Prostate gland (tissue), 2 donors: ENCODE measurements around the gene KITLG. TPM values are rescaled to one million over a fixed set of nuclear protein-coding genes. Genes with fewer than 3 reads are reported as not detected.
"Not testable (repeated sequence)": the region's sequence is repeated elsewhere in the genome, so short reads cannot be mapped to it uniquely, and the experiment has no call there.

Experiments
- DNase-seq: peaks from one replicate; pipeline ENCODE4 v3.0.0-alpha.2; 2019; ENCODE audit warnings: low spot score
- H3K27ac ChIP-seq, 2 donors: fragments of 200-600 bp; sonication (generic); 2 replicates each; pipeline ENCODE4 v1.5.1; 2017 to 2019
- H3K27me3 ChIP-seq: fragments of 200-600 bp; sonication (generic); replicated peaks from 2 replicates; pipeline ENCODE4 v1.5.1; 2019; ENCODE audit not compliant: insufficient read depth
- H3K36me3 ChIP-seq, 2 donors: fragments of 200-600 bp; sonication (generic); 1 replicate in 1 of 2; 2 replicates in 1 of 2; pipeline versions ENCODE4 v1.5.1 to v1.8.1; 2017 to 2019
- H3K4me1 ChIP-seq: fragments of 200-600 bp; sonication (generic); replicated peaks from 2 replicates; pipeline ENCODE4 v1.5.1; 2019
- H3K4me3 ChIP-seq, 2 donors: fragments of 200-600 bp; sonication (generic); 2 replicates each; pipeline ENCODE4 v1.5.1; 2017 to 2019
- H3K9me3 ChIP-seq: fragments of 200-600 bp; sonication (generic); 2 replicates; pipeline ENCODE4 v1.5.1; 2017
- POLR2A ChIP-seq: fragments of 450-650 bp; IDR thresholded peaks from one replicate; pipeline ENCODE4 v1.6.1; 2016; ENCODE audit warnings: antibody characterized with exemption, mild to moderate bottlenecking
- POLR2AphosphoS5 ChIP-seq: sonication (generic); formaldehyde crosslinking; IDR thresholded peaks from one replicate; pipeline ENCODE4 v1.6.1; 2017; ENCODE audit warnings: antibody characterized with exemption
- WGBS: methylation state at CpG from one replicate; pipeline ENCODE4 v1.1.5; 2018; 5-methylcytosine and 5-hydroxymethylcytosine counted together
- intact Hi-C: fragments of 100-400 bp; cut with DNase I; formaldehyde crosslinking; loops from one replicate; pipeline ENCODE4 v1.14.2; 2022
- total RNA-seq, 2 donors: library from RNA; depleted of rRNA; stranded (reverse); fragments of >200 nt; gene quantifications; one replicate each; pipeline ENCODE4 v1.1.0, GENCODE V29; 2016
- TF ChIP-seq, protein P1 (sequence below), 4 experiments: fragments of 200-600 bp in 2 of 4; fragments of 450-650 bp in 2 of 4; sonication (generic) in 2 of 4; IDR thresholded peaks; 1 replicate in 3 of 4; 2 replicates in 1 of 4; pipeline ENCODE4 v1.5.1; 2016 to 2019; ENCODE audit warnings: antibody characterized with exemption in 4 of 4, mild to moderate bottlenecking in 2 of 4, moderate library complexity in 2 of 4

KITLG gene
- total RNA-seq, 2 donors from 2014 or later: 21.0 to 23.2 TPM

- no peak for DNase-seq
- Histone ChIP-seq H3K27ac (no peak overlapping the region), H3K4me1 (no peaks in the 10 kb centered on the region), H3K27me3 (no peaks in the 10 kb centered on the region), H3K9me3 (no peaks in the 10 kb centered on the region), H3K36me3 (no peaks in the 10 kb centered on the region), H3K4me3 (no peak overlapping the region)
- intact Hi-C loops: no loop called here
- TF ChIP-seq, protein P1, sequence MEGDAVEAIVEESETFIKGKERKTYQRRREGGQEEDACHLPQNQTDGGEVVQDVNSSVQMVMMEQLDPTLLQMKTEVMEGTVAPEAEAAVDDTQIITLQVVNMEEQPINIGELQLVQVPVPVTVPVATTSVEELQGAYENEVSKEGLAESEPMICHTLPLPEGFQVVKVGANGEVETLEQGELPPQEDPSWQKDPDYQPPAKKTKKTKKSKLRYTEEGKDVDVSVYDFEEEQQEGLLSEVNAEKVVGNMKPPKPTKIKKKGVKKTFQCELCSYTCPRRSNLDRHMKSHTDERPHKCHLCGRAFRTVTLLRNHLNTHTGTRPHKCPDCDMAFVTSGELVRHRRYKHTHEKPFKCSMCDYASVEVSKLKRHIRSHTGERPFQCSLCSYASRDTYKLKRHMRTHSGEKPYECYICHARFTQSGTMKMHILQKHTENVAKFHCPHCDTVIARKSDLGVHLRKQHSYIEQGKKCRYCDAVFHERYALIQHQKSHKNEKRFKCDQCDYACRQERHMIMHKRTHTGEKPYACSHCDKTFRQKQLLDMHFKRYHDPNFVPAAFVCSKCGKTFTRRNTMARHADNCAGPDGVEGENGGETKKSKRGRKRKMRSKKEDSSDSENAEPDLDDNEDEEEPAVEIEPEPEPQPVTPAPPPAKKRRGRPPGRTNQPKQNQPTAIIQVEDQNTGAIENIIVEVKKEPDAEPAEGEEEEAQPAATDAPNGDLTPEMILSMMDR (IDR thresholded peaks at IDR 0.05): no peak
- TF ChIP-seq POLR2A: no peak
- TF ChIP-seq POLR2AphosphoS5: no peak
Measured at GRCh38 chr12:88516811-88517210, 63.5 kb downstream of the KITLG start.

- Histone ChIP-seq H3K27ac (no peak overlapping the region), H3K4me1 (no peaks in the 10 kb centered on the region), H3K4me3 (no peak overlapping the region), H3K9me3 (no peaks in the 10 kb centered on the region), H3K27me3 (no peaks in the 10 kb centered on the region), H3K36me3 (no peaks in the 10 kb centered on the region)
- no peak for DNase-seq
- no peak for TF ChIP-seq POLR2AphosphoS5
- TF ChIP-seq POLR2A: no peak
- TF ChIP-seq, protein P1 (IDR thresholded peaks at IDR 0.05): no peak
- WGBS: 96% methylated on average over 3 of the region's 3 CpGs
- intact Hi-C loops: no loop called here
Measured at GRCh38 chr12:88510843-88511242, 69.4 kb downstream of the KITLG start.

DNA sequence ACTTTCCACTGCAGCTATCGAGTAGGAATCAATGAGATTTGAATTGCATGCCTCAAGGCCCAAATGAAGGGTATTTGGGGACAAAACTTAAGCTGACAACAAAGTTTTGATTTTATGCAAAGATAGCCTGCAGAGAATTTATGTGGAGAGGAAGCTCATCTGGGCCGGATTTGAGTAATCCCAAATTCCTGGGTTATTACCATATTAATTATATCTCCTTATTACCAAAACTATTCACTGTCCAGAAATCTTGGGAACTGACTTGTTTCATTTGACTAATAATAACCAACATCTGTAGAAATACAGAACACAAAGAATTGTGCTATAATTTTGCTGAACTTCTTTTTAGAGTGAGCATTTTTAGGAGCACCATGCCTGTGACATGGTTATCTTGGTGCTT, 70.4 kb downstream of the KITLG start:
- TF ChIP-seq, protein P1 (IDR thresholded peaks at IDR 0.05): no peak
- TF ChIP-seq POLR2A (no peak), POLR2AphosphoS5 (no peak)
- H3K4me1 ChIP-seq: no peaks in the 10 kb centered on the region
- no peak for DNase-seq
- H3K9me3 ChIP-seq: no peaks in the 10 kb centered on the region
- H3K4me3 ChIP-seq: no peak overlapping the region
- no peaks in the 10 kb centered on the region for H3K27me3 ChIP-seq
- WGBS: 87% methylated on average over 2 of the region's 2 CpGs
- intact Hi-C loops: no loop called here
- H3K36me3 ChIP-seq: no peaks in the 10 kb centered on the region
- H3K27ac ChIP-seq: no peak overlapping the region

- no peak for TF ChIP-seq POLR2AphosphoS5
- no peak for TF ChIP-seq POLR2A
- TF ChIP-seq, protein P1 (IDR thresholded peaks at IDR 0.05): no peak
- intact Hi-C loops: no loop called here
- no peak for DNase-seq
- H3K4me3 ChIP-seq: no peak overlapping the region
- H3K27ac ChIP-seq: no peak overlapping the region
- H3K27me3 ChIP-seq: no peaks in the 10 kb centered on the region
- no peaks in the 10 kb centered on the region for H3K4me1 ChIP-seq
- no peaks in the 10 kb centered on the region for H3K36me3 ChIP-seq
- H3K9me3 ChIP-seq: no peaks in the 10 kb centered on the region
- WGBS: 97% methylated on average over 5 of the region's 5 CpGs
Measured at GRCh38 chr12:88509347-88509746, 70.9 kb downstream of the KITLG start.

DNA sequence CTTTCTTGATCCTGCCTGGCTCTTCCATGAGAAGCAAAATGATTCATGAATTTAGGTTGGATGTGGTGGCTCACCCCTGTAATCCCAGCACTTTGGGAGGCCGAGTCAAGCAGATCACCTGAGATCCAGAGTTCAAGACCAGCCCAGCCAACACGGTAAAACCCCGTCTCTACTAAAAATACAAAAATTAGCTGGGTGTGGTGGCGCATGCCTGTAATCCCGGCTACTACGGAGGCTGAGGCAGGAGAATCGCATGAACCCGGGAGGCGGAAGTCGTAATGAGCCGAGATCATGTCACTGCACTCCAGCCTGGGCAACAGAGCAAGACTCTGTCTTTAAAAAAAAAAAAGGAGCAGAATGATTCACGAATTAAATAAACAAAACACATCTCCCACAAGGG, 72.4 kb downstream of the KITLG start:
- H3K27me3 ChIP-seq, DNase-seq, H3K27ac ChIP-seq, H3K36me3 ChIP-seq, H3K4me3 ChIP-seq, H3K4me1 ChIP-seq, H3K9me3 ChIP-seq, intact Hi-C loops: not testable (repeated sequence)
- WGBS: 98% methylated on average over 12 of the region's 12 CpGs
